Peyer's patch (tissue), 4 donors: Measurements from ENCODE around the gene CLUH.

Source experiments
- CTCF ChIP-seq, 6 experiments: fragments of 450-650 bp in 4 of 6; fragments of 200-600 bp in 2 of 6; sonication (generic) in 1 of 6; IDR thresholded peaks; one replicate each; pipeline ENCODE4 v1.5.1; 2017 to 2019; ENCODE audit warnings: antibody characterized with exemption in 6 of 6, mild to moderate bottlenecking in 3 of 6, moderate library complexity in 1 of 6
- POLR2A ChIP-seq, 2 donors: fragments of 450-650 bp; IDR thresholded peaks; one replicate each; pipeline ENCODE4 v1.5.1; 2017; ENCODE audit warnings: antibody characterized with exemption in 2 of 2, mild to moderate bottlenecking in 2 of 2, moderate library complexity in 2 of 2

- TF ChIP-seq POLR2A (IDR thresholded peaks at IDR 0.05) = no peak
- no peak for TF ChIP-seq CTCF (IDR thresholded peaks at IDR 0.05)
These were observed 20.3 kb downstream of the CLUH start for GRCh38 chr17:2691069-2691871.
